SK-MEL-5 (cell line): ENCODE measurements around the gene UBE2J1. TPM values are rescaled to one million over a fixed set of nuclear protein-coding genes. Genes with fewer than 3 reads are reported as not detected.
A peak's percentile ranks its signal among the peaks of the same experiment; 100 is the strongest.
"Not testable (repeated sequence)": the region's sequence is repeated elsewhere in the genome, so short reads cannot be mapped to it uniquely, and the experiment has no call there.

ENCODE experiments used
- DNase-seq: peaks from one replicate; pipeline ENCODE4 v3.0.0-alpha.2; 2016; ENCODE audit warnings: low read depth, low spot score
- in situ Hi-C: cut with HindIII; loops from 2 replicates; pipeline ENCODE4 v1.10.0; 2016; ENCODE audit warnings: low sequenced_read_pairs, high pct_unique_total_duplicates, low pct_unique_long_range_greater_than_20kb
- total RNA-seq: library from RNA; depleted of rRNA; stranded (reverse); fragments of >200 nt; shearing (Covaris generic); gene quantifications from 2 replicates; pipeline ENCODE4 v1.2.3, GENCODE V29; 2014

The UBE2J1 gene
- total RNA-seq, 1 experiment from 2014 or later: 46.1 TPM

DNA sequence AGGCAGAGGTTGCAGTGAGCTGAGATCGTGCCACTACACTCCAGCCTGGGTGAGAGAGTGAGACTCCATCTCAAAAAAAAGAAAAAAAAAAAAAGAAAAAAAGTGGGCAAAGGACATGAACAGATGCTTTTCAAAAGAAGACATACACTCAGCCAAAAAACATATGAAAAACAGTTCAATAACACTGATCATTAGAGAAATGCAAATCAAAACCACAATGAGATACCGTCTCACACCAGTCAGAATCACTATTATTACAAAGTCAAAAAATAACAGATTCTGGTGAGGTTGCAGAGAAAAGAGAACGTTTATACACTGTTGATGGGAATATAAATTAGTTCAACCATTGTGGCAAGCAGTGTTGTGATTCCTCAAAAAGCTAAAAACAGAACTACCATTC is 48.0 kb downstream of the UBE2J1 start:
- in situ Hi-C loops, DNase-seq: not testable (repeated sequence)

- no peak for DNase-seq
- in situ Hi-C loops: no loop called here
These were observed 49.6 kb downstream of the UBE2J1 start for GRCh38 chr6:89302936-89303335.

- DNase-seq: no peak
These were observed 50.2 kb downstream of the UBE2J1 start for GRCh38 chr6:89302195-89302770.

GRCh38 chr6:89301586-89302194 is 50.8 kb downstream of the UBE2J1 start:
- DNase-seq: no peak
- in situ Hi-C loops: no loop called here

More at GRCh38 chr6:89302195-89302770, 50.2 kb downstream of the UBE2J1 start:
- in situ Hi-C loops: no loop called here

GRCh38 chr6:89299466-89299850 is 53.1 kb downstream of the UBE2J1 start:
- in situ Hi-C loops: no loop called here
- DNase-seq: peak; percentile 22

- in situ Hi-C loops: no loop called here
- no peak for DNase-seq
These were observed 53.6 kb downstream of the UBE2J1 start for GRCh38 chr6:89298680-89299465.

- no peak for DNase-seq
- in situ Hi-C loops: no loop called here
These were observed 54.7 kb downstream of the UBE2J1 start for GRCh38 chr6:89297695-89298351.

DNA sequence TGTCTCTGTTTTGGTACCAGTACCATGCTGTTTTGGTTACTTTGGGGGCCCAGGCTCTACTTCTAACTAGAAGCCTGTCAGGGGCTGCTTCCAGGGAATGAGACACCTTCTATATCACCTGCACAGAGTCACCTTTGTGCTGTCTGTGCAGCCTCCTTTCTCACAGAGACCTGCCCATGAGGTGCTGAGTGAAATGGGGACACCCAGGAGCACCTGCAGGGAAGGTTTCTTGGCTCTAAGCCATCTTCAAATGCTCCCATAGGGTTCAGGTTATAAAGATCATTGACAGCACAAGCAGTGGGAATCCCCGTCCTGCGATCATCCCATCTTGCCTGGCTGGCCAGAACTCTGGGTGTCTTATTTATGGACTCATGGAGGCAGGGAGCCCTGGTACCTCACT is 56.5 kb downstream of the UBE2J1 start:
- in situ Hi-C loops: no loop called here

GRCh38 chr6:89295116-89295515 is 57.4 kb downstream of the UBE2J1 start:
- in situ Hi-C loops, DNase-seq: not testable (repeated sequence)

More for the DNA sequence above, 56.5 kb downstream of the UBE2J1 start:
- no peak for DNase-seq

DNA sequence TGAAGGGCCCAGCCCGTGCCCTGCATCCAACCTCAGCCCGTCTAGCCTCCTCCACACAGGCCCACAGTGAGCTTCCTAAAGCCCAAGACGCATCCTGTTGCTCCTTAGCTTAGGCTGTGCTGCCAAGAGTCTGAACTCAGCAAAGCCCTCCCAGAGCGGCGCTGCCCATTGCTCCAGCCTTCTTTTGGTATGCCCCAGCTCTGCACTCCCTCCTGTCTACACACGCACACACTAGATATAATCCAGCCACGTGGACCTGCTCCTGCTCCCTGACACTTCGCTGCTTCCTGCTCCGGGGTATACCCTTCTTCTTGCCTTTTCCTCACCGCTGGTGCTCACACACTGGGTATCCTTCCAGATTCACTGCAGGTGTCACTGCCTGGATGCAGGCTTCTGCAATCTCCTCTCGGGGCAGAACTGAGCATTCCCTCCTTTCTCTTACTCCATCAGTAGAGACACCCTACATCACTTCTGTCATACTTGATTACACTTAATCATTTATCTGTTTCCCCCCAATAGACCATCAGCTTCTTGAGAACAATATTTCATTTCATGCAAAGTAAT is 61.2 kb downstream of the UBE2J1 start:
- in situ Hi-C loops: no loop called here
- no peak for DNase-seq

- in situ Hi-C loops: no loop called here
- DNase-seq: no peak
These were observed 61.9 kb downstream of the UBE2J1 start for GRCh38 chr6:89290401-89291155.

DNA sequence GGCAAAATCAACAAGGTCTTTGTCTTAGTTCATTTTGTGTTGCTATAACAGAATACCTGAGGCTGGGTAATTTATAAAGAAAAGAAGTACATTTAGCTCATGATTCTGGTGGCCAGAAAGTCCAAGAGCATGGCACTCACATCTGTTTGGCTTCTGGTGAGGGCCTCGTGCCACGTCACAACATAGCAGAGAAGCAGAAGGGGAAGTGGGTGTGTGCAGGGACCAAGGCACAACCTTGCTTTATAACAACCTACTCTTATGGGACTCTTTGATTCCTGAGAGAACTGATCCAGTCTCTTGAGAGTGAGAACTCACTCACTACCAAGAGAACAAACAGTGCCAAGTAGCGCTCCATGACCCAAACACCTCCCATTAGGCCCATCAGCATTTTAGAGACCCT is 62.8 kb downstream of the UBE2J1 start:
- in situ Hi-C loops: no loop called here
- DNase-seq: no peak

DNA sequence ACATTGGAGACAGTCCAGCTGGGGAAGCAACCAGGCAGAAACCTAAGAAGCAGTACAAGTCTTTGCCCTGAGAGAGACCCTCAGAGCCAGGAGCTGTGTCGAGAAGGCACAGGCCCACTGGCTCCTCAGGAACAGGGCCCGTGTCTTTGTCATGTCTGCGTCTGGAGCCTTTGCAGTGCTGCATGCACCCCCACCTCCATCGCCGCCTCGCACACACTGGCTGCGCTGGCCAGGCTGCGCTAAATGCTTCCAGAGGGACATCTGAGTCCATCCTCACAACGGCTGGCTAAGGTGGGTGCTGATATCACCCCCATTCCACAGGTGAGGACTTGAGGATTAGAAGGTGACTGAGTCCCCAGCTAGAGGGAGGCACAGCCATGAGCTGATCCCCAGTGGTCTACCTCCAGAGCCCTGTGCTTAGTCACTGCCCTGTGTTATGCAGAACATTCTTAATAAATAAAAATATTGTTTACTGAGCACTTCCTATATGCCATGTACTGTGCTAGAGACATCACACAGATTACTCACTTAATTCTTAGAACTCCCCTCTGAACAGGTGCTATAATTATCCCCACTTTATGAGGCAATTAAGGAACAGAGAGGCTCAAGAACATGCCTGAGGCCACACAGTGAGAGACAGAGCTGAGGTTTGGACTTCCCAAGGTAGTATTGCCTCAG is 65.0 kb downstream of the UBE2J1 start:
- in situ Hi-C loops: no loop called here
- no peak for DNase-seq

DNA sequence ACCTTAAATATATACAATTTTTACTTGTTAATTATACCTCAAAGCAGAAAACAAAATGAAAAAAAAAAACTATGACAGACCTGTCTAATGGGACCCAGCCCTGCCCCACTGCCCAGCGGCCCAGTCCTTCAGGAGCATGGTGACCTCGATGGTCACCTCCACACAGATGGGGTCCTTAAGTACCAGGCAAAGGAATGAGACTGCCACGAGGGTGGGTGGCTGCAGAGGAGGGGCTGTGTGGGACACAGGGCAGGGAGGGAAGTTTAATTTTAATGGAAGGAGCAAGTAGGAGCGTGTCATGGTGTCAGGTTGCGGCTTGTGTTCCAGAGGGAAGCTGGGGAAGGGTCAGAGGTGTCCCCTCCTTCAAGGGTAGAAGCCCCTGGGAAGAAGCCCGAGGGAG is 66.0 kb downstream of the UBE2J1 start:
- in situ Hi-C loops: no loop called here
- DNase-seq: no peak

DNA sequence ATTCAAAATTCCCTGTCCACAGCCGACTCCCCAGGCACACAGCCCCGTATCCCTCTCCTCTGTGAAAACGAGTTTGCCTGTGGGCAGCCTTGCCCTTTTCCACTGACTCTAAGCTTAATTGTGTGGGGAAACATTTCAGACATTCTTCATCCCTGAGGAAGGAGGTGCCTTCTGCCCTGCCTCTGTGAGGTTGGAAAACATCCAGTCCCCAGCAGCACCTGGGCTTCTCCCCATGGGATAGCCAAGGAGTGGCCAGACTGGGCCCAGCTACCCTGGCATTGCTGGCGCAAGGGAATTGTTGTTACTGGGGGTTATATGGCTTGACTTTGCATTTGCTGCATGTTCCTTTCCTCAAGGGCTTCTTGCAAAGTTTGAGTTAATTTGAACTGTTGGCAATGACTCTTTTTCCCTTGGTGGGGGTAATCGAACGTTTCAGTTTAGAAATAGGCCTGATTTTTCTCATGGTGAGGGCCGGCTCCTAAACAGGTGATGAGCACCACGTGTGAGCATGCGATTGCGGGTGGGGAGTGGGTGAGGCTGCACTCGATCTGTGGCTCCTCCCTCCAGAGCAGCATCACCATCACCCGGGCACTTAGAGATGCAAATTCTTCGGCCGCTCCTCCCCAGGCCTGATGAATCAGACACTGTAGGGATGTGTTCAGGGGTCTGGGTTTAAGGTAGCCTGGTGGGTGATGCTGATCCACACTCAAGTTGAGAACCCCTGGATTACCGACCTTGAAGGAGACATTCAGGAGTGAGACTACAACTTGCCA is 67.4 kb downstream of the UBE2J1 start:
- DNase-seq: no peak
- in situ Hi-C loops: no loop called here

GRCh38 chr6:89284081-89284480 is 68.4 kb downstream of the UBE2J1 start:
- no peak for DNase-seq
- in situ Hi-C loops: no loop called here
